ENCODE measurements around the gene TULP4.

GRCh38 chr6:158505194-158505593, 192.9 kb downstream of the TULP4 start:
- TF ChIP-seq CTCF (IDR thresholded peaks at IDR 0.05) = no peak
- TF ChIP-seq POLR2AphosphoS5 (IDR thresholded peaks at IDR 0.05) = no peak
